Gastrocnemius medialis (tissue), 4 donors: ENCODE measurements around the gene CRYL1.

Experiments used
- POLR2A ChIP-seq, 2 donors: fragments of 450-650 bp; IDR thresholded peaks; one replicate each; pipeline ENCODE4 v1.6.1; 2017; ENCODE audit warnings: antibody characterized with exemption in 2 of 2, mild to moderate bottlenecking in 2 of 2, moderate library complexity in 2 of 2
- TF ChIP-seq, protein P1 (sequence below), 5 experiments: fragments of 450-650 bp in 3 of 5; fragments of 200-600 bp in 2 of 5; sonication (generic) in 2 of 5; IDR thresholded peaks in 4 of 5; conservative IDR thresholded peaks in 1 of 5; 1 replicate in 4 of 5; 2 replicates in 1 of 5; pipeline ENCODE4 v1.5.1; 2016 to 2019; ENCODE audit warnings: antibody characterized with exemption in 5 of 5, mild to moderate bottlenecking in 3 of 5, moderate library complexity in 3 of 5

DNA sequence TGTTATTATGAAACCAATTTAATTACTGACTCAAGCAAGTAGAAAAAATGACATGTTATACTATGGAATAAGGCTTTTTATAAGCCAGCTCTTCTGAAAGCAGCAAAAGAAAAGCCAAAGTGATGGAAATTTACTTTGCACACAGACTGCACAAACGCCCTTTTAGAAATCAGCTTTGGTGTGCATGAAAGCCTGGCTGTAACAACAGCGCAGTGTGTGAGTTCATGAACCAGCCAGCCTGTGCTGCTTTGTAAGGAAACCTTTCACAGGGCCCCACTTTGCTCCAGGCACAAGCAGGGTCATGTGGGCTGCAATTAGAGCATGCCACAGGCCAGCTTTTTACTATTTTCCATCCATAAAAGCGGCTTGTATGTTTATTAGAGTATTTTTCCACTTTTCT lies 27.7 kb upstream of the CRYL1 start:
- TF ChIP-seq, protein P1, sequence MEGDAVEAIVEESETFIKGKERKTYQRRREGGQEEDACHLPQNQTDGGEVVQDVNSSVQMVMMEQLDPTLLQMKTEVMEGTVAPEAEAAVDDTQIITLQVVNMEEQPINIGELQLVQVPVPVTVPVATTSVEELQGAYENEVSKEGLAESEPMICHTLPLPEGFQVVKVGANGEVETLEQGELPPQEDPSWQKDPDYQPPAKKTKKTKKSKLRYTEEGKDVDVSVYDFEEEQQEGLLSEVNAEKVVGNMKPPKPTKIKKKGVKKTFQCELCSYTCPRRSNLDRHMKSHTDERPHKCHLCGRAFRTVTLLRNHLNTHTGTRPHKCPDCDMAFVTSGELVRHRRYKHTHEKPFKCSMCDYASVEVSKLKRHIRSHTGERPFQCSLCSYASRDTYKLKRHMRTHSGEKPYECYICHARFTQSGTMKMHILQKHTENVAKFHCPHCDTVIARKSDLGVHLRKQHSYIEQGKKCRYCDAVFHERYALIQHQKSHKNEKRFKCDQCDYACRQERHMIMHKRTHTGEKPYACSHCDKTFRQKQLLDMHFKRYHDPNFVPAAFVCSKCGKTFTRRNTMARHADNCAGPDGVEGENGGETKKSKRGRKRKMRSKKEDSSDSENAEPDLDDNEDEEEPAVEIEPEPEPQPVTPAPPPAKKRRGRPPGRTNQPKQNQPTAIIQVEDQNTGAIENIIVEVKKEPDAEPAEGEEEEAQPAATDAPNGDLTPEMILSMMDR (IDR thresholded peaks at IDR 0.05 in 4 of 5, conservative IDR thresholded peaks at IDR 0.05 in 1 of 5): no peak
- no peak for TF ChIP-seq POLR2A (IDR thresholded peaks at IDR 0.05)
